CD14-positive monocyte (primary cell): ENCODE results near the gene SLC22A7. TPM values are rescaled to one million over a fixed set of nuclear protein-coding genes. Genes with fewer than 3 reads are reported as not detected.

ENCODE experiments used
- DNase-seq, 3 donors: peaks; one replicate each; pipeline ENCODE4 v3.0.0-alpha.2; 2011 to 2022
- H2AFZ ChIP-seq: 2 replicates; pipeline ENCODE4 v1.6.0; 2012; ENCODE audit warnings: mild to moderate bottlenecking, low read depth, low read length, inconsistent platforms; ENCODE audit not compliant: insufficient read depth, poor library complexity, severe bottlenecking
- H3K27ac ChIP-seq, 2 donors: 1 replicate in 1 of 2; 2 replicates in 1 of 2; pipeline ENCODE4 v1.5.1; 2012 to 2013; ENCODE audit warnings: low read length in 2 of 2, control low read depth in 1 of 2, inconsistent platforms in 1 of 2, low read depth in 1 of 2, mild to moderate bottlenecking in 1 of 2
- H3K27me3 ChIP-seq, 2 donors: one replicate each; pipeline versions ENCODE4 v1.6.0 to v1.6.1; 2011 to 2013; ENCODE audit warnings: low read length in 2 of 2; ENCODE audit not compliant: control insufficient read depth in 2 of 2, insufficient read depth in 2 of 2
- H3K36me3 ChIP-seq, 2 donors: replicated peaks in 1 of 2; 1 replicate in 1 of 2; 2 replicates in 1 of 2; pipeline versions ENCODE4 v1.5.1 to v1.6.1; 2012 to 2013; ENCODE audit warnings: low read length in 2 of 2, control low read depth in 1 of 2, inconsistent platforms in 1 of 2, mild to moderate bottlenecking in 1 of 2; ENCODE audit not compliant: insufficient read depth in 2 of 2, control insufficient read depth in 1 of 2
- H3K4me1 ChIP-seq, 2 donors: 1 replicate in 1 of 2; 2 replicates in 1 of 2; pipeline versions ENCODE4 v1.5.1 to v1.6.1; 2012 to 2013; ENCODE audit warnings: low read length in 2 of 2, control low read depth in 1 of 2, inconsistent platforms in 1 of 2, mild to moderate bottlenecking in 1 of 2, moderate library complexity in 1 of 2; ENCODE audit not compliant: insufficient read depth in 2 of 2, control insufficient read depth in 1 of 2
- H3K4me2 ChIP-seq: replicated peaks from 2 replicates; pipeline ENCODE3; 2012; ENCODE audit warnings: low read length, moderate library complexity, mild to moderate bottlenecking; ENCODE audit not compliant: poor library complexity, severe bottlenecking; ENCODE audit errors: extremely low read depth
- H3K4me3 ChIP-seq, 3 experiments: fragments of 200-600 bp in 1 of 3; sonication (generic) in 1 of 3; replicated peaks in 1 of 3; 1 replicate in 2 of 3; 2 replicates in 1 of 3; pipeline ENCODE4 v1.5.1; 2011 to 2013; ENCODE audit warnings: low read length in 3 of 3, mild to moderate bottlenecking in 3 of 3, control low read depth in 2 of 3, low read depth in 2 of 3, inconsistent platforms in 1 of 3, moderate library complexity in 1 of 3
- H3K79me2 ChIP-seq: 2 replicates; pipeline ENCODE4 v1.6.0; 2012; ENCODE audit warnings: mild to moderate bottlenecking, control low read depth, inconsistent platforms, low read length, moderate library complexity; ENCODE audit not compliant: insufficient read depth
- H3K9ac ChIP-seq: 2 replicates; pipeline ENCODE4 v1.6.0; 2017; ENCODE audit warnings: low read length, mild to moderate bottlenecking; ENCODE audit not compliant: insufficient read depth, poor library complexity, severe bottlenecking
- H3K9me3 ChIP-seq, 2 donors: replicated peaks in 1 of 2; 1 replicate in 1 of 2; 2 replicates in 1 of 2; pipeline versions ENCODE4 v1.5.1 to v1.6.1; 2012 to 2013; ENCODE audit warnings: low read length in 2 of 2, control low read depth in 1 of 2; ENCODE audit not compliant: control insufficient read depth in 1 of 2, insufficient read depth in 1 of 2
- H4K20me1 ChIP-seq: 2 replicates; pipeline ENCODE4 v1.6.0; 2012; ENCODE audit warnings: mild to moderate bottlenecking, low read length, control low read depth, moderate library complexity; ENCODE audit not compliant: insufficient read depth
- H3K27ac Mint-ChIP-seq, 7 donors: one replicate each; pipeline ENCODE4 v1.8.0; 2020; ENCODE audit warnings: mild to moderate bottlenecking in 7 of 7, mixed read lengths in 7 of 7, moderate library complexity in 6 of 7, inconsistent platforms in 2 of 7
- H3K27me3 Mint-ChIP-seq, 3 donors: one replicate each; pipeline ENCODE4 v1.8.0; 2021 to 2022; ENCODE audit warnings: low read depth in 3 of 3, mild to moderate bottlenecking in 3 of 3, mixed read lengths in 3 of 3, moderate library complexity in 3 of 3, inconsistent platforms in 1 of 3
- H3K36me3 Mint-ChIP-seq, 2 donors: one replicate each; pipeline ENCODE4 v1.8.0; 2020; ENCODE audit warnings: mixed read lengths in 2 of 2, inconsistent platforms in 1 of 2, mild to moderate bottlenecking in 1 of 2
- H3K4me1 Mint-ChIP-seq: one replicate; pipeline ENCODE4 v1.8.0; 2020; ENCODE audit warnings: mild to moderate bottlenecking, mixed read lengths
- H3K4me3 Mint-ChIP-seq, 2 donors: one replicate each; pipeline ENCODE4 v1.8.0; 2020; ENCODE audit warnings: mild to moderate bottlenecking in 2 of 2, mixed read lengths in 2 of 2, moderate library complexity in 1 of 2
- H3K9me3 Mint-ChIP-seq, 7 donors: one replicate each; pipeline ENCODE4 v1.8.0; 2020 to 2022; ENCODE audit warnings: mixed read lengths in 7 of 7, mild to moderate bottlenecking in 6 of 7, moderate library complexity in 6 of 7, inconsistent platforms in 2 of 7
- WGBS: methylation state at CpG from one replicate; pipeline ENCODE4 v1.1.5; 2013; ENCODE audit warnings: missing lambda C conversion rate; ENCODE audit not compliant: insufficient coverage; 5-methylcytosine and 5-hydroxymethylcytosine counted together
- intact Hi-C, 2 donors: fragments of 100-400 bp; cut with micrococcal nuclease; formaldehyde crosslinking; loops; one replicate each; pipeline versions ENCODE4 v1.15.0 to v1.15.1; 2023
- polyA plus RNA-seq, 3 donors: library from polyadenylated mRNA; depleted of rRNA in 1 of 3; unstranded in 2 of 3; stranded (reverse) in 1 of 3; fragments of 300-500 nt in 2 of 3; fragments of >200 nt in 1 of 3; fragmentation: Illumina TruSeq in 2 of 3; gene quantifications; 1 replicate in 2 of 3; 2 replicates in 1 of 3; pipeline ENCODE4 v1.2.3, GENCODE V29; 2012 to 2021
- TF ChIP-seq, protein P1 (sequence below): fragments of 200-600 bp; IDR thresholded peaks from one replicate; pipeline ENCODE4 v1.8.0; 2022; ENCODE audit warnings: antibody characterized with exemption, mild to moderate bottlenecking

The SLC22A7 gene
- polyA plus RNA-seq, 3 donors = not detected

DNA sequence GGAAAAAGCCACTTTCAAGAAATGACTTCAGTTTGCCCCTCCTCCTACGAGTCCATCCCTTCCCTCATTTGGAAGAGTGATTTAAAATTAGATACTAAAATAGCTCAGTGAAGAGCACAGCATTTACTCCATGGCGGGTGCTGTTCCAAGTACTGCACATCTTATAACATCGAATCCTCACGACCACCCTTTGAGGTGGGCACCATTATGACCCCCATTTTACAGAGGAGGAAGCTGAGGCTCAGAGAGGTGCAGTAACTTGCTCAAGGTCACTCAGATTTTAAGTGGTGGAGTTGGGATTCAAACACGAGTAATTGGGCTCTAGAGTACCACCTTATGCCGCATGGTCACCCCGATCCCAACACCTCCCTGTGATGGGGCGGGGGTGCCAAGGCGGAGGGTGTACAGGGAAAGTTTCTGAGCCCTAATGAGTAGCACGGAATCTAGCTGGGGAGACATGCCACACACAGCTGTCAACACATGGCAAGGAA, 29.2 kb upstream of the SLC22A7 start:
- Histone ChIP-seq H3K9ac (no peak overlapping the region), H4K20me1 (no peaks in the 10 kb centered on the region), H2AFZ (peak overlapping the region; percentile 81), H3K9me3 (no peaks in the 10 kb centered on the region), H3K4me2 (peak overlapping the region; percentile 77), H3K4me1 (peaks cover 7 to 11% of the 10 kb centered on the region in 2 donors), H3K79me2 (no peaks in the 10 kb centered on the region), H3K27me3 (peaks cover 5 to 63% of the 10 kb centered on the region in 2 donors), H3K27ac (no peak overlapping the region), H3K36me3 (no peaks in the 10 kb centered on the region), H3K4me3 (peak overlapping the region in 1 of 3 experiments; percentile 71)
- TF ChIP-seq, protein P1, sequence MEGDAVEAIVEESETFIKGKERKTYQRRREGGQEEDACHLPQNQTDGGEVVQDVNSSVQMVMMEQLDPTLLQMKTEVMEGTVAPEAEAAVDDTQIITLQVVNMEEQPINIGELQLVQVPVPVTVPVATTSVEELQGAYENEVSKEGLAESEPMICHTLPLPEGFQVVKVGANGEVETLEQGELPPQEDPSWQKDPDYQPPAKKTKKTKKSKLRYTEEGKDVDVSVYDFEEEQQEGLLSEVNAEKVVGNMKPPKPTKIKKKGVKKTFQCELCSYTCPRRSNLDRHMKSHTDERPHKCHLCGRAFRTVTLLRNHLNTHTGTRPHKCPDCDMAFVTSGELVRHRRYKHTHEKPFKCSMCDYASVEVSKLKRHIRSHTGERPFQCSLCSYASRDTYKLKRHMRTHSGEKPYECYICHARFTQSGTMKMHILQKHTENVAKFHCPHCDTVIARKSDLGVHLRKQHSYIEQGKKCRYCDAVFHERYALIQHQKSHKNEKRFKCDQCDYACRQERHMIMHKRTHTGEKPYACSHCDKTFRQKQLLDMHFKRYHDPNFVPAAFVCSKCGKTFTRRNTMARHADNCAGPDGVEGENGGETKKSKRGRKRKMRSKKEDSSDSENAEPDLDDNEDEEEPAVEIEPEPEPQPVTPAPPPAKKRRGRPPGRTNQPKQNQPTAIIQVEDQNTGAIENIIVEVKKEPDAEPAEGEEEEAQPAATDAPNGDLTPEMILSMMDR = no peak
- no peaks in the 10 kb centered on the region for H3K36me3 Mint-ChIP-seq
- peak overlapping the region; percentile 74 to 87 for H3K4me3 Mint-ChIP-seq
- 91% methylated on average over 5 of the region's 10 CpGs for WGBS
- peaks cover 46 to 66% (median 61%) of the 10 kb centered on the region in 3 donors for H3K27me3 Mint-ChIP-seq
- H3K4me1 Mint-ChIP-seq = peaks cover 17% of the 10 kb centered on the region
- H3K27ac Mint-ChIP-seq = no peak overlapping the region
- peaks cover 0 to 7% (median 0%) of the 10 kb centered on the region in 7 donors for H3K9me3 Mint-ChIP-seq
- intact Hi-C loops = loop anchor here in 1 of 2 donors (10.0 kb wide), 1 partner anchor 126 kb away; no protein-coding TSS in a partner anchor
- no peak for DNase-seq

DNA sequence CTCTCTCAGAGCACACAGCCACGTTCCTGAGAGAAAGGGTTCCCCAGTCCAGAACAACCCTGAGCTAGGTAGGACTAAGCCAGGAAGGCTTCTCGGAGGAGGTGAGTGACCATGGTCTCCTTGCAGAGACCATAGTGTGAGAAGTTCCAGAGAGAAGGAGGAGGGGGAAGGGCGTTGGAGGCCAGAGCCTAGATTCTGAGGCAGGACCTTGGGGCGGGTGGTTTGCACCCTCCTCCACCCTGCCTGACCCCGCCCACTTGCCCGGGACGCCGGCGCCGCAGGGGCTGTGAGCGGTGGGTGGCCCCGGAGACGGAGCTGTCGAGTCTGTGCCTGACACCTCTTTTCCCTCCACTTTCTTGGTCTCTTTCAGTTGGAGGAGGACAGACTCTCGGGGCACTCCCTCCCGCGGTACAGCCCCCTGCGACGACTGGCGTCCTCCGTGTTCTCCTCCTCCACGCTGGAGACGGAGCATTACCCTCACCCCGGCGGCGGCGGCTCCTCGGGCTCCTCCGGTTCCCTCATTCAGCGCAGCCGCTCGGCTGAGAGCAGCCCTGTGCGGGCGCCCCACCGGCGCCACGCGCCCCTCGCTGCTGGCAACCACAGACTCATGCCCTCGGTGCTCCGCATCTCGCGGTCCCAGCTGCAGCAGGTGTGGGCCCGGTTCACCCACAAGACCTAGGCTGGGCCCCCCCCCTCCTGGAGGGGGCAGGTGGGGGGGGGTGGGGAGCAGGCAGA, 28.6 kb upstream of the SLC22A7 start:
- Histone ChIP-seq H3K4me1 (peaks cover 7 to 11% of the 10 kb centered on the region in 2 donors), H3K27me3 (peaks cover 8 to 69% of the 10 kb centered on the region in 2 donors), H4K20me1 (no peaks in the 10 kb centered on the region), H3K79me2 (no peaks in the 10 kb centered on the region), H3K4me2 (peak overlapping the region; percentile 77), H2AFZ (peak overlapping the region; percentile 81), H3K9me3 (no peaks in the 10 kb centered on the region), H3K27ac (no peak overlapping the region), H3K4me3 (peak overlapping the region; percentile 38 to 71 (median 44)), H3K36me3 (no peaks in the 10 kb centered on the region), H3K9ac (peak overlapping the region; percentile 40)
- Mint-ChIP-seq H3K4me1 (peaks cover 21% of the 10 kb centered on the region), H3K9me3 (peaks cover 0 to 7% (median 0%) of the 10 kb centered on the region in 7 donors), H3K27me3 (peaks cover 52 to 73% (median 67%) of the 10 kb centered on the region in 3 donors), H3K36me3 (no peaks in the 10 kb centered on the region), H3K27ac (no peak overlapping the region), H3K4me3 (peak overlapping the region; percentile 74 to 87)
- intact Hi-C loops = loop anchor here (5.0 to 10.0 kb wide), 2 partner anchors 125 to 133 kb away; no protein-coding TSS in a partner anchor
- TF ChIP-seq, protein P1 = no peak
- WGBS = 3% methylated on average over 36 of the region's 44 CpGs
- no peak for DNase-seq
